Epithelial cell of esophagus (primary cell): ENCODE results near the gene CSF2RB.
A peak's percentile ranks its signal among the peaks of the same experiment; 100 is the strongest.

Source experiments
- DNase-seq: peaks from one replicate; pipeline ENCODE4 v3.0.0; 2010; ENCODE audit warnings: low read depth
- H3K4me3 ChIP-seq: 2 replicates; pipeline ENCODE4 v1.5.1; 2011; ENCODE audit warnings: mild to moderate bottlenecking, low read length, control low read depth
- TF ChIP-seq, protein P1 (sequence below): IDR thresholded peaks from 2 replicates; pipeline ENCODE4 v1.5.1; 2011; ENCODE audit warnings: low read depth, mild to moderate bottlenecking, low read length, control low read depth, inconsistent platforms; ENCODE audit not compliant: insufficient read depth; ENCODE audit errors: missing control alignments

CSF2RB gene

GRCh38 chr22:36953239-36954080 is 40.0 kb downstream of the CSF2RB start:
- DNase-seq: no peak
- H3K4me3 ChIP-seq: no peak overlapping the region
- TF ChIP-seq, protein P1, sequence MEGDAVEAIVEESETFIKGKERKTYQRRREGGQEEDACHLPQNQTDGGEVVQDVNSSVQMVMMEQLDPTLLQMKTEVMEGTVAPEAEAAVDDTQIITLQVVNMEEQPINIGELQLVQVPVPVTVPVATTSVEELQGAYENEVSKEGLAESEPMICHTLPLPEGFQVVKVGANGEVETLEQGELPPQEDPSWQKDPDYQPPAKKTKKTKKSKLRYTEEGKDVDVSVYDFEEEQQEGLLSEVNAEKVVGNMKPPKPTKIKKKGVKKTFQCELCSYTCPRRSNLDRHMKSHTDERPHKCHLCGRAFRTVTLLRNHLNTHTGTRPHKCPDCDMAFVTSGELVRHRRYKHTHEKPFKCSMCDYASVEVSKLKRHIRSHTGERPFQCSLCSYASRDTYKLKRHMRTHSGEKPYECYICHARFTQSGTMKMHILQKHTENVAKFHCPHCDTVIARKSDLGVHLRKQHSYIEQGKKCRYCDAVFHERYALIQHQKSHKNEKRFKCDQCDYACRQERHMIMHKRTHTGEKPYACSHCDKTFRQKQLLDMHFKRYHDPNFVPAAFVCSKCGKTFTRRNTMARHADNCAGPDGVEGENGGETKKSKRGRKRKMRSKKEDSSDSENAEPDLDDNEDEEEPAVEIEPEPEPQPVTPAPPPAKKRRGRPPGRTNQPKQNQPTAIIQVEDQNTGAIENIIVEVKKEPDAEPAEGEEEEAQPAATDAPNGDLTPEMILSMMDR: no peak

DNA sequence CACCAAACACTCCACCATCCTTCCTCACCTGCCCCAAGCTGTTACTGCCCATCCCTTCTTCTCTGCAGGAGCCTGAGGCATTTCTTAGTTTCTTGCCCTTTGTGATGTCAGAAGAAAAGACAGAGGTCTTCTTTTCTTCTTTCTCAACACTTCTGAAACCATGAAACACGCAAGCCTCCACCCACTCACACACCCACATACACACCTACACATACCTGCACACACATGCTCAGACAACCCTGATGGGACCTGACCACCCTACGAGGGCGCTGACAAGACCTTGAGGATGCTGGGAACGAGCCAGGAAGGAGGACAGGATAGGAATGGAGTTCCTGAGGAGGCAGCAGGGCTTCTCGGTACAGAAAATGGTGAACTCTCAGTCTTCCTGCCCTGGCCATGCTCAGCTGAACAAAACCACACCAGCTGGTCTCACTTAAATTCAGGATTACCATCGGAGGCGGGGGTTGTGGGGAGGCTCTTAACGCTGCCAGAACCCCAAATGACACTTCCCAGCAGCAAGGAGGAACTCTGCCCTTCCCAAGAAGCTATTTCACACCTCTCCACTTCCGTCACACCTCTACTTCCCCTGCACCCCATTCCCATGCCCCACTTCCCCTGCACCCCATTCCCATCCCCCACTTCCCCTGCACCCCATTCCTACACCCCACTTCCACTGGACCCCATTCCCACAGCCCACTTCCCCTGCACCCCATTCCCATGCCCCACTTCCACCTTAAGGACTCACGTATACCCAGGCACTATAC is 41.0 kb downstream of the CSF2RB start:
- no peak overlapping the region for H3K4me3 ChIP-seq
- DNase-seq: no peak
- TF ChIP-seq, protein P1: no peak

- peak; percentile 57 for DNase-seq
- TF ChIP-seq, protein P1: no peak
- no peak overlapping the region for H3K4me3 ChIP-seq
Observed at GRCh38 chr22:36955691-36956090, 42.3 kb downstream of the CSF2RB start.

- DNase-seq: no peak
- no peak overlapping the region for H3K4me3 ChIP-seq
- TF ChIP-seq, protein P1: no peak
Observed at GRCh38 chr22:36958366-36958765, 44.9 kb downstream of the CSF2RB start.

- DNase-seq: no peak
- TF ChIP-seq, protein P1: no peak
- no peak overlapping the region for H3K4me3 ChIP-seq
Observed at GRCh38 chr22:36961626-36962025, 48.2 kb downstream of the CSF2RB start.

DNA sequence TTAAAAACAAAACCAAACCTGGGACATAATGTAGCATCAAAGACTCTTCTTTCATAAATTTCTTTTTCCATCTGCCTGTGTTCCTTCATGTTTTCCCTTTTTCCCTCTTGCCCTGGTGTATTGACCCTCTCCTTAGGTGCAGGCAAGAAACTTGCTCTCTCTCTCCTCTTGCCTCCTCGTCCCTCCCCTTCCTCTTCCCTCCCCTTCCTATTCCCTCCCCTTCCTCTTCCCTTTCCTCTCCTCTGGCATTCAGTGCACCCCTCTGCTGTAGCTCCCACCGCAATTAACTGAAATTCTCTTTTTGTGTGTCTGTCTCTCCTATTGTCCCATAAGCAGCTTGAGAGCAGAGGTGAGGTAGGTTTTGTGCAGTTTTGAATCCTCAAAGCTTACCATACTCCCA is 49.9 kb downstream of the CSF2RB start:
- no peak for DNase-seq
- TF ChIP-seq, protein P1: no peak
- no peak overlapping the region for H3K4me3 ChIP-seq
